Cardiac muscle cell (in vitro differentiated cells and primary cell): Measurements from ENCODE around the gene CDK2AP2. TPM values are rescaled to one million over a fixed set of nuclear protein-coding genes. Genes with fewer than 3 reads are reported as not detected.
"Not testable (repeated sequence)": the region's sequence is repeated elsewhere in the genome, so short reads cannot be mapped to it uniquely, and the experiment has no call there.

ENCODE experiments used
- DNase-seq, 2 donors: peaks; one replicate each; pipeline versions ENCODE4 v3.0.0 to v3.0.0-alpha.2; 2010 to 2017; ENCODE audit warnings: low read depth in 1 of 2, low spot score in 1 of 2
- H3K27ac ChIP-seq: fragments of 200-600 bp; sonication (generic); 2 replicates; pipeline ENCODE4 v1.5.1; 2016
- H3K27me3 ChIP-seq: fragments of 200-600 bp; sonication (generic); 2 replicates; pipeline ENCODE4 v1.6.0; 2016; ENCODE audit warnings: control low read depth
- H3K36me3 ChIP-seq: fragments of 200-600 bp; sonication (generic); 2 replicates; pipeline ENCODE4 v1.5.1; 2016; ENCODE audit warnings: control low read depth
- H3K4me1 ChIP-seq: fragments of 200-600 bp; sonication (generic); 2 replicates; pipeline ENCODE4 v1.8.1; 2017; ENCODE audit warnings: low read depth, mild to moderate bottlenecking, mixed run types
- H3K4me3 ChIP-seq: fragments of 200-600 bp; sonication (generic); 2 replicates; pipeline ENCODE4 v1.5.1; 2016; ENCODE audit warnings: mild to moderate bottlenecking
- H3K9me3 ChIP-seq: fragments of 200-600 bp; sonication (generic); 2 replicates; pipeline ENCODE4 v1.5.1; 2017; ENCODE audit warnings: low read depth, mild to moderate bottlenecking, control low read depth
- polyA plus RNA-seq: library from polyadenylated mRNA; unstranded; fragments of >200 nt; fragmentation: Nextera tagmentation; extraction: Ambion mirVana; gene quantifications from 2 replicates; pipeline ENCODE4 v1.2.1, GENCODE V29; 2016
- total RNA-seq: library from RNA; depleted of rRNA; stranded (reverse); fragments of >200 nt; gene quantifications from 2 replicates; pipeline ENCODE4 v1.2.3, GENCODE V29; 2016
- TF ChIP-seq, protein P1 (sequence below): IDR thresholded peaks from 2 replicates; pipeline ENCODE4 v1.5.1; 2012; ENCODE audit warnings: low read depth, mild to moderate bottlenecking, low read length

CDK2AP2 gene
- total and polyA plus RNA-seq, 2 experiments from 2014 or later = 38.5 to 136 TPM

DNA sequence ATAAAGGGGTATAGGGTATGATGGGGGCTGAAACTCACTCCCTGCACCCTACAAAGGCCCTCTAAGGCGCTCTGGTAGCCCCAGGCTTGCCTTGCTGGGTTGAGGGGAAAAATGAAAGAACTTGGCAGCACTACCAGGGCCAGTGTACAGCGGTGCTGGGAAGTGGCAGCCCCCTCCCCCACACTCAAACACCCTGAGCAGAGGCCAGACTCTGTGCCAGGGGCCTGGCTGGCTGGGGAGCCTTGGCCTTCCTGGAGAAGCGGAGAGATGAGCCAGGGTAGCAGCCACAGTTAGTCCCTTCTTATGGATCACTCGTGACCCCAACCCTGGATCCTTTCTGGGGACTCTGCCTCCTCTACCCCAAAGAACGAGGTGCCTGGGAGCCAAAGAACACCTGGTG lies 41.6 kb downstream of the CDK2AP2 start:
- H3K9me3 ChIP-seq = no peaks in the 10 kb centered on the region
- DNase-seq = no peak
- H3K4me1 ChIP-seq = peaks cover 4% of the 10 kb centered on the region
- H3K27ac ChIP-seq = peak overlapping the region; percentile 7
- H3K27me3 ChIP-seq = no peaks in the 10 kb centered on the region
- TF ChIP-seq, protein P1, sequence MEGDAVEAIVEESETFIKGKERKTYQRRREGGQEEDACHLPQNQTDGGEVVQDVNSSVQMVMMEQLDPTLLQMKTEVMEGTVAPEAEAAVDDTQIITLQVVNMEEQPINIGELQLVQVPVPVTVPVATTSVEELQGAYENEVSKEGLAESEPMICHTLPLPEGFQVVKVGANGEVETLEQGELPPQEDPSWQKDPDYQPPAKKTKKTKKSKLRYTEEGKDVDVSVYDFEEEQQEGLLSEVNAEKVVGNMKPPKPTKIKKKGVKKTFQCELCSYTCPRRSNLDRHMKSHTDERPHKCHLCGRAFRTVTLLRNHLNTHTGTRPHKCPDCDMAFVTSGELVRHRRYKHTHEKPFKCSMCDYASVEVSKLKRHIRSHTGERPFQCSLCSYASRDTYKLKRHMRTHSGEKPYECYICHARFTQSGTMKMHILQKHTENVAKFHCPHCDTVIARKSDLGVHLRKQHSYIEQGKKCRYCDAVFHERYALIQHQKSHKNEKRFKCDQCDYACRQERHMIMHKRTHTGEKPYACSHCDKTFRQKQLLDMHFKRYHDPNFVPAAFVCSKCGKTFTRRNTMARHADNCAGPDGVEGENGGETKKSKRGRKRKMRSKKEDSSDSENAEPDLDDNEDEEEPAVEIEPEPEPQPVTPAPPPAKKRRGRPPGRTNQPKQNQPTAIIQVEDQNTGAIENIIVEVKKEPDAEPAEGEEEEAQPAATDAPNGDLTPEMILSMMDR = no peak
- H3K36me3 ChIP-seq = no peaks in the 10 kb centered on the region
- H3K4me3 ChIP-seq = no peak overlapping the region

DNA sequence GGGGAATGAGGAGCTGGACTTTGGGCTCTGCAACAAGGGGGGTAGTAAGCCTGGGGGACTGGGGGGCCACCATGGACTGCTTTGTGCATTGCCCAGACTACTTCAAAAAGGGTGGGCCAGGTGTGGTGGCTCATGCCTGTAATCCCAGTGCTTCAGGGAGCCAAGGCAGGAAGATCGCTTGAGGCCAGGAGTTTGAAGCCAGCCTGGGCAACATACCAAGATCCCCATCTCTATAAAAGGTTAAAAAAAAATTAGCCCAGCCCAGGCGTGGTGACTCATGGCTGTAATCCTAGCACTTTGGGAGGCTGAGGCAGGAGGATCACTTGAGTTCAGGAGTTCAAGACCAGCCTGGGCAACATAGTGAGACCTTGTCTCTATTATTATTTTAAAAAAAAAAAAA lies 42.4 kb downstream of the CDK2AP2 start:
- not testable (repeated sequence) for H3K36me3 ChIP-seq, H3K9me3 ChIP-seq, H3K4me1 ChIP-seq, H3K27me3 ChIP-seq
- peak in 1 of 2 donors; percentile 35 for DNase-seq
- peak overlapping the region; percentile 83 for H3K27ac ChIP-seq
- peak overlapping the region; percentile 54 for H3K4me3 ChIP-seq

DNA sequence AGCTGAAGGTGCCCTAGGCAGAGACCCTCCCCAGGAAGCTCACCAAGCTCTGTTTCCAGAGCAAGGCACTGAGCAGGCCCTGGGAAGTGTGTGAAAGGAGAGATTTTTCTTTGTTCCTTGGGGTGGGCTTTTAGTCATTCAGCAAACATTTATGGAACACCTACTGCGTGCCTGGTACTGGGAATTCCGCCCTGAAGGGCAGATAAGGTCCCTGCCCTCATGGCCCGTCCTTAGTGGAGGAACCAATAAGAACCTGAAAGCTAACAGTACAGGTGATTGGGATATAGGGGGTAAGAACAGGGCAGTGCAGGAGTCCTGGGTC lies 42.8 kb downstream of the CDK2AP2 start:
- no peak for DNase-seq
- Histone ChIP-seq H3K36me3 (no peaks in the 10 kb centered on the region), H3K27ac (peak overlapping the region; percentile 83), H3K4me3 (peak overlapping the region; percentile 54), H3K9me3 (no peaks in the 10 kb centered on the region), H3K4me1 (peaks cover 4% of the 10 kb centered on the region), H3K27me3 (no peaks in the 10 kb centered on the region)
- TF ChIP-seq, protein P1 = no peak

DNA sequence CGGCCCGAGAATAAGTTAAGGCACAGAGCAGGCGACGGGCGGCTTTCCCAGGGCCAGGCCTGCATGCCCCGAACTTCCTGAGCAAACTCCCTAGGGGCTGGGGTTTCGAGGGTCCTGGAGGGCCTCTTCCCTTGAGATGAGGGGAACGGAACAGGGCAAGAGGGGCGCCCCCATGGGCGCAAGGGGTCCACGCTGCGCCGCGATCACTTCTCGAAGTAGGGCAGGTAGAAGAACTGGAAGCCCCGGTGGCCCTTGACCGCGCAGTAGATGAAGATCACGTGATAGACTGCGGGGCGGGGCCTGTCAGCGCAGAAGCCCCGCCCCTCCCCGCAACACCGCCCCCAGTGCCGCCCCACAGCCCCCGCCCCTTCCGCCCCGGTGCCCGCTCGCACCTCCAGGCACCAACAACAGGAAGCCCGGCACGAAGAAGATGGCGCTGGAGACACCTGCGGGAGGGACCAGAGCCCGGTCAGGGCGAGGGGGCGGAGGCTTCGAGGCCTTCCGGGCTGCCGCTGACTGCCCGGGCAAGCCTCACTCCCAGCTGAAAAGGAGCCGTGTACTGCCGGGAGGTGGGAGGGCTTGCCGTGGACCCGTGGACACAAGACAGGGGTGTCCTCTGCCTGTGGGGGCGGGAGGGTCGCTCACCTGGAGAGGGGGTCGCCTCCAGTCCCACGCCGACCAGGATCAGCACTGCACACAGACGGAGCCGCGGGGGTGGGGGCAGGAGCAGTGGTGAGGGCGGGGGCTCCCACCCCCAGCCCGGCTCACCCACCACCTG lies 43.4 kb downstream of the CDK2AP2 start:
- TF ChIP-seq, protein P1 = no peak
- Histone ChIP-seq H3K36me3 (no peaks in the 10 kb centered on the region), H3K4me1 (peaks cover 4% of the 10 kb centered on the region), H3K9me3 (no peaks in the 10 kb centered on the region), H3K27ac (peak overlapping the region; percentile 83), H3K27me3 (no peaks in the 10 kb centered on the region), H3K4me3 (peak overlapping the region; percentile 54)
- DNase-seq = peak; percentile 75 to 90

DNA sequence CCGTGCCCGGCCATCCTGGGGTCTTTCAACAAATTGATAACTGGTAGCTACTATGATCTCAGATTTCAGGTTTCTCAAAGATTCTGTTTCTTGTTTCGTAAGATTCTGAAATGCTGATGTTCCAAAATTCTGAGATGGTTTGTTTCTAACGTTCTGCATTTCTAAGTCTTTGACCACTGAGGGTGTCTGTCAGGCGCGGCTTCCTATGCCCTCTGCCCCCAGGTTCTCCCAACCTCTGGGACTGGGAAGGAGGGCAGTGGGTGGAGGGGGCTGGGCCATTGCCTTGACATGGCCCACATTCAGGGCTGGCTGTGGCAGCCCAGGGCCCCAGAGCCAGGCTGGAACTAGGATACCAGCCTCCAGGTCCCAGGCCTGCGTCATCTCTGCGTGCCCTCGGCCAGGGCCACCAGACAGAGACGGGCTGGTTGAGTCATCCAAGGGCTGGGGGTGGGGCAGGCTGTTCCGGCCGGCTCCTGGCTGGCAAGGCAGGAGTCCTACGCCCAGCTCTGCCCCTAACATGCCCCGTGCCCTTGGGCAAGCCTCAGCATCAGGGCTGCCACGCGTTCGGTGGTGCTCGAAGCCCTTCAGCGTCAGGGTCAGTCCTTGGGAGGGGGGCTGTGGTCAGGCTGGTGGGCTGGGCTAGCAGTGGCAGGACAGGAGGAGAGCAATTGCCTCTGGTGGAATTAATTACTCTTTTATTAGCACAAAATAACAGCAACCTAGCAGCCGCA lies 44.1 kb downstream of the CDK2AP2 start:
- peaks cover 4% of the 10 kb centered on the region for H3K4me1 ChIP-seq
- no peak overlapping the region for H3K4me3 ChIP-seq
- no peaks in the 10 kb centered on the region for H3K9me3 ChIP-seq
- H3K27me3 ChIP-seq = no peaks in the 10 kb centered on the region
- no peaks in the 10 kb centered on the region for H3K36me3 ChIP-seq
- no peak for DNase-seq
- peak overlapping the region; percentile 44 for H3K27ac ChIP-seq
- TF ChIP-seq, protein P1 = no peak

DNA sequence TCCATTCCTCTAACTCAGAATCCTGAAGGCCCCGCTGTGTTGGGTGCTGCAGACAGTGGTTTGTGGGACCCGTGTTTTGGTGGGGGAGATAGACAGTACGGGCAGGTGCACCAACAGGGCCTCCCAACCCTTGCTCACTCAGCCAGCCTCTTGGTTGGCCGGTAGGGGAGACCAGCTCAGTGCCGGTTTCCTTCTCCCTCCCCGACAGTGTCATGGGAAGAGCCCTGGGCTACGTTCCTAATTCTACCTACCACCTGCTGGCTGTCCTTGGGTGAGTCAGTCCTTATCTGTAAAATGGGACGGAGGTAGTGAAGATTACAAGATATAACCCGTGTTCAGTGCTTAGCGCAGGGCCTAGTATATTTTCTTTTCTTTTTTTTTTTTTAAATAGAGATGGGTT lies 44.8 kb downstream of the CDK2AP2 start:
- Histone ChIP-seq H3K4me3 (no peak overlapping the region), H3K27me3 (no peaks in the 10 kb centered on the region), H3K27ac (no peak overlapping the region), H3K36me3 (no peaks in the 10 kb centered on the region), H3K4me1 (peaks cover 3% of the 10 kb centered on the region), H3K9me3 (no peaks in the 10 kb centered on the region)
- TF ChIP-seq, protein P1 = no peak
- no peak for DNase-seq
